Mesothelial cell of epicardium (in vitro differentiated cells): ENCODE measurements around the gene ATPAF2. TPM values are rescaled to one million over a fixed set of nuclear protein-coding genes. Genes with fewer than 3 reads are reported as not detected.

ENCODE experiments used
- DNase-seq, 2 experiments: peaks; one replicate each; pipeline ENCODE4 v3.0.0; 2021; ENCODE audit warnings: low spot score in 2 of 2; ENCODE audit not compliant: unreplicated experiment in 2 of 2
- H3K27ac Mint-ChIP-seq: 2 replicates; pipeline ENCODE4 v1.8.0; 2021; ENCODE audit warnings: mixed read lengths
- H3K27me3 Mint-ChIP-seq: 2 replicates; pipeline ENCODE4 v1.8.0; 2021; ENCODE audit warnings: low read depth, mixed read lengths
- H3K36me3 Mint-ChIP-seq: 2 replicates; pipeline ENCODE4 v1.8.0; 2021; ENCODE audit warnings: mixed read lengths
- H3K4me1 Mint-ChIP-seq: 2 replicates; pipeline ENCODE4 v1.8.0; 2021; ENCODE audit warnings: mixed read lengths
- H3K4me3 Mint-ChIP-seq: 2 replicates; pipeline ENCODE4 v1.8.0; 2021; ENCODE audit warnings: mild to moderate bottlenecking, moderate library complexity, mixed read lengths
- H3K9me3 Mint-ChIP-seq: 2 replicates; pipeline ENCODE4 v1.8.0; 2021; ENCODE audit warnings: mixed read lengths
- total RNA-seq: library from RNA; stranded (reverse); gene quantifications from 3 replicates; pipeline ENCODE4 v1.2.1, GENCODE V29; 2021
- TF ChIP-seq, protein P1 (sequence below): fragments of 200-600 bp; sonication (generic); IDR thresholded peaks from one replicate; pipeline ENCODE4 v1.5.0; 2021; ENCODE audit warnings: antibody characterized with exemption; ENCODE audit not compliant: unreplicated experiment

The ATPAF2 gene
- total RNA-seq, 1 donor from 2014 or later, result 29.9 TPM

DNA sequence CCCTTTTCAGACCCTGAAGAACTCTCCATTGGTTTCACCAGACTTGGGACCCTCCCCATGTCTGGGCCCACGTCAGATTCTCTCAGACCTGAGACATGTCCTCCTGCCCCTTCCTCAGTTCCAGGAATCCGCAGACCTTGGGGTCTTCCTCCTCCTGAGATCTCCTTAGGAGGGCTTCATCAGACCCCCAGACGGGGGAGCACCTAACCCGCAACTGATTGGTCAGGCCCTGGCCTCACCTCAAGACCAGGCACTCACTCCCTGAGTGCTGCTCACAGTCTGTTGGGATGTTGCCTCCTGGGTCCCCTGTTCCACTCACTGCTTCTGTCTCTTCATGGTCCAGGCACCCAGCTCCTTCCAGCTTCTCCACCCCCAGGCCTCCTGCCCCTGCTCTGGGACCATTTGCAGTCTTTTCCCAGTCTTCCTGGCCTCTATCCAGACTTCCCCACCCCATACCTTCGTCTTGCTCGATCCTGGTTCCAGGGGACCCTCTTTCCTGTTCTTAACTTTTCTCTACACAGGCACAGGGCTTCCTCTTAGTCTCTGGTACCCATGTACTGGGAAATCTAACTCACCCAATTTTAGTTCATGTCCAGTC is 1.4 kb upstream of the ATPAF2 start:
- TF ChIP-seq, protein P1, sequence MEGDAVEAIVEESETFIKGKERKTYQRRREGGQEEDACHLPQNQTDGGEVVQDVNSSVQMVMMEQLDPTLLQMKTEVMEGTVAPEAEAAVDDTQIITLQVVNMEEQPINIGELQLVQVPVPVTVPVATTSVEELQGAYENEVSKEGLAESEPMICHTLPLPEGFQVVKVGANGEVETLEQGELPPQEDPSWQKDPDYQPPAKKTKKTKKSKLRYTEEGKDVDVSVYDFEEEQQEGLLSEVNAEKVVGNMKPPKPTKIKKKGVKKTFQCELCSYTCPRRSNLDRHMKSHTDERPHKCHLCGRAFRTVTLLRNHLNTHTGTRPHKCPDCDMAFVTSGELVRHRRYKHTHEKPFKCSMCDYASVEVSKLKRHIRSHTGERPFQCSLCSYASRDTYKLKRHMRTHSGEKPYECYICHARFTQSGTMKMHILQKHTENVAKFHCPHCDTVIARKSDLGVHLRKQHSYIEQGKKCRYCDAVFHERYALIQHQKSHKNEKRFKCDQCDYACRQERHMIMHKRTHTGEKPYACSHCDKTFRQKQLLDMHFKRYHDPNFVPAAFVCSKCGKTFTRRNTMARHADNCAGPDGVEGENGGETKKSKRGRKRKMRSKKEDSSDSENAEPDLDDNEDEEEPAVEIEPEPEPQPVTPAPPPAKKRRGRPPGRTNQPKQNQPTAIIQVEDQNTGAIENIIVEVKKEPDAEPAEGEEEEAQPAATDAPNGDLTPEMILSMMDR, result no peak
- no peak for DNase-seq
- H3K4me1 Mint-ChIP-seq, result peaks cover 45% of the 10 kb centered on the region
- H3K36me3 Mint-ChIP-seq, result no peaks in the 10 kb centered on the region
- peak overlapping the region; percentile 91 for H3K27ac Mint-ChIP-seq
- no peaks in the 10 kb centered on the region for H3K27me3 Mint-ChIP-seq
- H3K4me3 Mint-ChIP-seq, result peak overlapping the region; percentile 92
- no peaks in the 10 kb centered on the region for H3K9me3 Mint-ChIP-seq

DNA sequence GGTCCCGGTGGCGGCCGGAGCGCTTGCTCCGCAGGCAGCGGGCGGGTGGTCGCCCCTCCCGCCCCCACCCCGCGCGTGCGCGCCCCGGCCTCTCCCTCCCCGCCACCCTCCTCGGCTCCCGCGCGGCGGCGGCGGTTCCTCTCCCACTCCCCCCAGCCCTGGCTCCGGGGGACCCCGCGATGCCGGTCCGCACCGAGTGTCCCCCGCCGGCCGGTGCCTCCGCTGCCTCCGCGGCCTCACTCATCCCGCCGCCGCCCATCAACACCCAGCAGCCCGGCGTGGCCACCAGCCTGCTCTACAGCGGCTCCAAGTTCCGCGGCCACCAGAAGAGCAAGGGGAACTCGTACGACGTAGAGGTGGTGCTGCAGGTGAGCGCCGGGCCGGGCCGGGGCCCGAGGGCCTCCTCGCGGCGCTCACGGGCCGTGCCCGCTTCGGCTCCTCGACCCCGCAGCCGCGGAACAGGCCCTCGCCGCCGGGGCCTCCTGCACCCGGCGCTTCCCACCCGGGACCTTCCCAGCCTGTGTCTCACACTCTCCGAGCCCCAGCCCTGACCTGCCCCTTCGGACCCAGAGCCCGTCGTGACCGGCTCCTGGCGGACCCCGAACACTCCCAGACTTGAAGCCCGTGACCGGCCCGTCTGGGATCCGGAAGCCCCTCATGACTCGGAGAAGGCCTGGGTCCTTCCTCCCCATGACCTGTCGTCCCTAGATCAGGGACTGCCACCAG is 730 bp upstream of the ATPAF2 start:
- Mint-ChIP-seq H3K27me3 (no peaks in the 10 kb centered on the region), H3K4me1 (peaks cover 45% of the 10 kb centered on the region), H3K27ac (peak overlapping the region; percentile 91), H3K9me3 (no peaks in the 10 kb centered on the region), H3K4me3 (peak overlapping the region; percentile 93), H3K36me3 (no peaks in the 10 kb centered on the region)
- TF ChIP-seq, protein P1, result no peak
- no peak for DNase-seq

DNA sequence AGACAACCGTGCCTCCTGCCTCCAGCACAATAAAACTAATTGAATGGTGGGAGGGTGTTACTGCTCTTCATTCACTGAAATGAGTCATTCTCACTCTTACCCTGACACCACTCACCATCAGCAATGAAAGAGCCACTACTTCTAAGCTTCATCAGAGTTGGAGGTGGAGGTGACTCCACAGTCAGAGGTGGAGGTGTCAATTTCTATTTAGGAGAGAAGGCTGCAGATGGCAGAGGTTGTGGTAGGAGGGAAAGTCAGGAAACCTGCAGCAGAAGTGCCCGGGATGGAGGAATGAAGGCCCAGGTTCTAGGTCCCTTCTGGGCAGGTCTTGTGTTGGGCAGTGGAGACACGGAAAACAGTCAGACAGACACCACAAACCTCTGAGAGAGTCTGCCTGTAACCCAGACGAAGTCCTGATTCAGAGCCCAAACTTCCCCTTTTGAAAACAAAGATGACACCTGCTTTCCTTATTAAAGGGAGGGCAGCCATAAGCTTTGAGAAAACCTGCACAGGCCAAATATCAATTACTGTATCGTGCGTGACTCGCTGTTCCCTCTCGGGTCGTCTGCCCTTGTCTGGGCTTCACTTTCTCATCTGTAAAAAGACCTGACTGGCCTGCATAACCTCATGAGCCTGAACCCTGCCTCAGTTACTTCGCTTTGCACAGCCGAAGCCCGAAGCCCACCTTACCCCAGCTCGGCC is 668 bp downstream of the ATPAF2 start:
- DNase-seq, result no peak
- Mint-ChIP-seq H3K27ac (peak overlapping the region; percentile 93), H3K9me3 (no peaks in the 10 kb centered on the region), H3K4me1 (peaks cover 43% of the 10 kb centered on the region), H3K4me3 (peak overlapping the region; percentile 93), H3K27me3 (no peaks in the 10 kb centered on the region), H3K36me3 (no peaks in the 10 kb centered on the region)
- TF ChIP-seq, protein P1, result no peak

DNA sequence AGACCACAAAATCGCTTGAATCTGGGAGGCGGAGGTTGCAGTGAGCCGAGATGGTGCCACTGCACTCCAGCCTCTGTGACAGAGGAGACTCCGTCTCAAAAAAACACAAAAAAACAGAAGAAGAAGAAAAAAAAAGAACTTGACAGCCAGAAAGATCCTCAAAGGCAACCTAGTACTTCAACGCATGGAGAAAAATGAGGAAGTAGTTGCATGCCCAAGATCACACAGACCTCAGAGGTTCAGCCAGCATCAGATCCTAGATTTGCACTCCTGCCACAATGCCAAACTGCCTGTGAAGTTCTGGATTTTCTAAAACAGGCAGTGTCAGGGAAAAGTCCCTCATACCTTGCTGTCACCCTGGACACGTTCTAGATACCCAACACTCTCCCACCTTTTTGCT is 1.5 kb downstream of the ATPAF2 start:
- no peak for DNase-seq
- no peaks in the 10 kb centered on the region for H3K9me3 Mint-ChIP-seq
- H3K27ac Mint-ChIP-seq, result peak overlapping the region; percentile 93

DNA sequence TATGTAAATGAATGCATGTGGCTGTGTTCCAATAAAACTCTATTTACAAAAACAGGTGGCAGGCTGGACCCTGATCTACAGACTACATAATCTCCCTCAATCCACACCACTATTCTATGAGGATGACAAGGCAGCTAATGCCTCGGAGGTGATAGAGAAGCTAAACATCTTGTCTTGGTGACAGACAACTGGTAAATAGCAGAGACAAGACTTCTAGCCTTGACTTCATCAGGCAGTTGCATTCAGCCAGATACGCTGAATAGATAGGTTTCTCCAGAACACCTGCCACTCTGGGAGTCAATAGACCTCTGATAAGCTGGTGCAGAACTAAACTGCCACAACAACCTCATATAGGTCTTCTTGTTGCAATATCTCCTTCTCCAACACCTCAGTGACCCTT is 3.3 kb downstream of the ATPAF2 start:
- Mint-ChIP-seq H3K27ac (no peak overlapping the region), H3K9me3 (no peaks in the 10 kb centered on the region), H3K36me3 (peaks cover 3% of the 10 kb centered on the region), H3K4me3 (no peak overlapping the region), H3K27me3 (no peaks in the 10 kb centered on the region), H3K4me1 (peaks cover 35% of the 10 kb centered on the region)
- no peak for DNase-seq
- TF ChIP-seq, protein P1, result no peak

More for the DNA sequence above, 1.5 kb downstream of the ATPAF2 start:
- peaks cover 45% of the 10 kb centered on the region for H3K4me1 Mint-ChIP-seq
- TF ChIP-seq, protein P1, result no peak
- H3K27me3 Mint-ChIP-seq, result no peaks in the 10 kb centered on the region
- peak overlapping the region; percentile 93 for H3K4me3 Mint-ChIP-seq
- H3K36me3 Mint-ChIP-seq, result no peaks in the 10 kb centered on the region
